A673 (cell line): ENCODE results near the gene SYPL2. TPM values are rescaled to one million over a fixed set of nuclear protein-coding genes. Genes with fewer than 3 reads are reported as not detected.

Experiments used
- BruUV-seq: library from RNA; stranded (reverse); fragments of 400-500 nt; replicated peaks from 2 replicates; lab custom pipeline; 2021; lab: Mats Ljungman, UMichigan
- CTCF ChIA-PET: fragments of 300-600 bp; sonication (Branson Sonifier 250); formaldehyde crosslinking; loops from one replicate; lab custom pipeline; 2022; ENCODE audit warnings: antibody characterized with exemption; lab: Charles Lee
- POLR2A ChIA-PET: fragments of 300-600 bp; sonication (Branson Sonifier 250); formaldehyde crosslinking; loops from one replicate; lab custom pipeline; 2022; ENCODE audit warnings: antibody characterized with exemption; ENCODE audit not compliant: low non-redundant PET; lab: Charles Lee
- DNase-seq: peaks from one replicate; pipeline ENCODE4 v3.0.0-alpha.2; 2015; ENCODE audit warnings: low spot score
- H3K27ac ChIP-seq: fragments of 200-600 bp; sonication (generic); 2 replicates; pipeline ENCODE4 v1.5.1; 2016; ENCODE audit warnings: mixed run types, low read depth, mild to moderate bottlenecking, mixed read lengths, antibody characterized with exemption, low read length; ENCODE audit not compliant: poor library complexity, severe bottlenecking
- H3K27me3 ChIP-seq: fragments of 200-600 bp; sonication (generic); replicated peaks from 2 replicates; pipeline ENCODE4 v1.6.1; 2017; ENCODE audit warnings: mixed run types, low read depth, mild to moderate bottlenecking, mixed read lengths, antibody characterized with exemption, low read length; ENCODE audit not compliant: insufficient read depth, poor library complexity
- H3K36me3 ChIP-seq: fragments of 200-600 bp; sonication (generic); 2 replicates; pipeline ENCODE4 v1.6.1; 2016; ENCODE audit warnings: mixed run types, mild to moderate bottlenecking, mixed read lengths, antibody characterized with exemption, low read length; ENCODE audit not compliant: insufficient read depth, poor library complexity, severe bottlenecking
- H3K4me1 ChIP-seq: fragments of 200-600 bp; sonication (generic); 2 replicates; pipeline ENCODE4 v1.6.1; 2017; ENCODE audit warnings: mixed run types, mild to moderate bottlenecking, mixed read lengths, antibody characterized with exemption, low read length; ENCODE audit not compliant: insufficient read depth, poor library complexity, severe bottlenecking
- H3K4me3 ChIP-seq: fragments of 200-600 bp; sonication (generic); 2 replicates; pipeline ENCODE4 v1.5.1; 2016; ENCODE audit warnings: low read depth, mixed run types, mild to moderate bottlenecking, mixed read lengths, low read length; ENCODE audit not compliant: poor library complexity, severe bottlenecking
- H3K9me3 ChIP-seq: fragments of 200-600 bp; sonication (generic); 2 replicates; pipeline ENCODE4 v1.6.1; 2016; ENCODE audit warnings: mixed run types, low read depth, mild to moderate bottlenecking, mixed read lengths, antibody characterized with exemption, low read length; ENCODE audit not compliant: poor library complexity, severe bottlenecking
- CTCF ChIP-seq: fragments of 300-800, 200-600 bp; sonication (generic); conservative IDR thresholded peaks from 2 replicates; pipeline ENCODE4 v1.5.1; 2017; ENCODE audit warnings: low read depth, mild to moderate bottlenecking, antibody characterized with exemption, low read length, moderate library complexity, mixed read lengths
- EZH2 ChIP-seq: fragments of 200-600 bp; sonication (generic); IDR thresholded peaks from 2 replicates; pipeline ENCODE4 v1.6.1; 2017; ENCODE audit warnings: borderline replicate concordance, low read depth, mild to moderate bottlenecking, mixed read lengths, antibody characterized with exemption, low read length; ENCODE audit not compliant: poor library complexity, severe bottlenecking
- intact Hi-C: fragments of 100-400 bp; cut with micrococcal nuclease; formaldehyde crosslinking; loops from one replicate; pipeline ENCODE4 v1.10.0; 2022; ENCODE audit not compliant: unreplicated experiment
- total RNA-seq: library from RNA; stranded (reverse); gene quantifications from 2 replicates; pipeline ENCODE4 v1.2.3, GENCODE V29; 2021

Gene SYPL2
- total RNA-seq, 1 experiment from 2014 or later: 0.13 TPM

- H3K27ac ChIP-seq: no peak overlapping the region
- no peak for DNase-seq
- H3K4me1 ChIP-seq: no peaks in the 10 kb centered on the region
- no TSS peak for BruUV-seq
- no peaks in the 10 kb centered on the region for H3K9me3 ChIP-seq
- CTCF ChIA-PET: interaction anchor here (0.9 kb wide), 1 partner anchor 8 kb away, joined by 3 read pairs; no protein-coding TSS in a partner anchor
- POLR2A ChIA-PET: no interaction called here
- no peaks in the 10 kb centered on the region for H3K27me3 ChIP-seq
- no peak overlapping the region for H3K4me3 ChIP-seq
- peaks cover 5% of the 10 kb centered on the region for H3K36me3 ChIP-seq
- intact Hi-C loops: loop anchor here (2.0 kb wide), 1 partner anchor 34 kb away; no protein-coding TSS in a partner anchor
- TF ChIP-seq CTCF: no peak
- no peak for TF ChIP-seq EZH2
Observed at GRCh38 chr1:109499081-109499480, 32.7 kb downstream of the SYPL2 start.

- no peaks in the 10 kb centered on the region for H3K9me3 ChIP-seq
- H3K36me3 ChIP-seq: peaks cover 5% of the 10 kb centered on the region
- H3K27ac ChIP-seq: no peak overlapping the region
- ChIA-PET CTCF (interaction anchor here (0.7 to 1.0 kb wide), 3 partner anchors 9 to 33 kb away, joined by 3 to 5 read pairs (median 5); no protein-coding TSS in a partner anchor), POLR2A (no interaction called here)
- H3K4me3 ChIP-seq: no peak overlapping the region
- DNase-seq: peak; percentile 44
- intact Hi-C loops: loop anchor here (2.0 kb wide), 1 partner anchor 33 kb away; no protein-coding TSS in a partner anchor
- TF ChIP-seq EZH2: no peak
- TF ChIP-seq CTCF: peak; percentile 60
- BruUV-seq: no TSS peak
- no peaks in the 10 kb centered on the region for H3K4me1 ChIP-seq
- H3K27me3 ChIP-seq: no peaks in the 10 kb centered on the region
Observed at GRCh38 chr1:109499661-109500536, 33.6 kb downstream of the SYPL2 start.

GRCh38 chr1:109500941-109501381 lies 34.6 kb downstream of the SYPL2 start:
- H3K27ac ChIP-seq: no peak overlapping the region
- intact Hi-C loops: no loop called here
- H3K9me3 ChIP-seq: no peaks in the 10 kb centered on the region
- no peak for DNase-seq
- H3K4me1 ChIP-seq: no peaks in the 10 kb centered on the region
- POLR2A ChIA-PET: no interaction called here
- no peak overlapping the region for H3K4me3 ChIP-seq
- TF ChIP-seq CTCF: no peak
- no peak for TF ChIP-seq EZH2
- peaks cover 2% of the 10 kb centered on the region for H3K36me3 ChIP-seq
- no TSS peak for BruUV-seq
- CTCF ChIA-PET: no interaction called here
- H3K27me3 ChIP-seq: no peaks in the 10 kb centered on the region
